ENCODE data around the gene ZNF554. TPM values are rescaled to one million over a fixed set of nuclear protein-coding genes. Genes with fewer than 3 reads are reported as not detected.

The ZNF554 gene
- total and polyA plus RNA-seq, 2 of the 8 experiments (the other 6 are each of a cell fraction or from before 2014, with no cell fraction given), result 1.8 to 5.7 TPM

DNA sequence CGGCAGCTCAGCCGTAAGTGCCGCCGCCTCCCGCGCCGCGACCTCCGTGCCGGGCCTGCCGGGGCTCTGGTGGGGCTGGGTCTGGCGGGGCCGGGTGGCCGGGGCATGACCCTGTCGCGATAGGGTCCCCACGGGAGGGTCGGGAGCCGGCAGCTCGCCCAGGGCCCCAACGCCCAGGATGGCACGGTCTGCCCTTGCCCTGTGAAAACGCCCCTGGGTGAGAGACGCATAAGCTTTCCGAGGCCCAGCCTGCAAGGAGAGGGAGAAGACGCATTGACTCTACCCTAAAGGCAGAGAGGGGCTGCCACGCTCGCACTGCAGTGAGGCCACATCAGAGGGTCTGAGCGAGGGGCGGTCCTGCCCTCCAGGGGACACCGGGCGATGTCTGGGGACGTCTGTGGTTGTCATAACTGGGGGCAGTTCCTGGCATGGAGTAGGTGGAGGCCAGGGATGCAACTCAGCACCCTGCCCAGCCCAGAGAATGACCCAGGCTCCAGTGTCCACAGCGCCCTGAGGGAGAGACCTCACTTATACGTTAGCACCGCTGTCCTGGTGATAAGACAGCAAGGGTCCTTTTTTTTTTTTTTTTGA lies 539 bp downstream of the ZNF554 start (continued):
- TF ChIP-seq RFX5 (IDR thresholded peaks at IDR 0.05; ENCODE audit: borderline replicate concordance, low read depth, low read length) (no peak), SIN3A (conservative IDR thresholded peaks at IDR 0.05 in 1 of 2, IDR thresholded peaks at IDR 0.05 in 1 of 2; ENCODE audit: low read depth in 1 of 2, low read length in 2 of 2) (peak in 1 of 2 experiments; percentile 8; a peak in 1 of 4 replicates)
